GM12892 (cell line): Measurements from ENCODE around the gene NEK5.
"Not testable (repeated sequence)": the region's sequence is repeated elsewhere in the genome, so short reads cannot be mapped to it uniquely, and the experiment has no call there.

Experiments used
- DNase-seq: peaks from one replicate; pipeline ENCODE4 v3.0.0; 2011; ENCODE audit not compliant: insufficient read length
- FAIRE-seq: peaks from 2 replicates; lab custom pipeline; 2011; peaks lifted over from hg19 to GRCh38; lab: Jason Lieb, UNC
- POLR2A ChIP-seq: IDR thresholded peaks from 2 replicates; pipeline ENCODE4 v1.6.1; 2011; ENCODE audit warnings: low read depth, low read length, control low read depth
- POLR2AphosphoS5 ChIP-seq: IDR thresholded peaks from 2 replicates; pipeline ENCODE4 v1.6.1; 2011; ENCODE audit warnings: low read depth, low read length, control low read depth
- TAF1 ChIP-seq: IDR thresholded peaks from 2 replicates; pipeline ENCODE4 v1.6.1; 2011; ENCODE audit warnings: low read depth, mild to moderate bottlenecking, control low read depth, low read length, borderline replicate concordance

Gene NEK5

GRCh38 chr13:52127783-52128702 lies 830 bp downstream of the NEK5 start:
- DNase-seq (peak; percentile 34), FAIRE-seq (peak; percentile 89)
- no peak for TF ChIP-seq POLR2AphosphoS5
- no peak for TF ChIP-seq TAF1
- no peak for TF ChIP-seq POLR2A

DNA sequence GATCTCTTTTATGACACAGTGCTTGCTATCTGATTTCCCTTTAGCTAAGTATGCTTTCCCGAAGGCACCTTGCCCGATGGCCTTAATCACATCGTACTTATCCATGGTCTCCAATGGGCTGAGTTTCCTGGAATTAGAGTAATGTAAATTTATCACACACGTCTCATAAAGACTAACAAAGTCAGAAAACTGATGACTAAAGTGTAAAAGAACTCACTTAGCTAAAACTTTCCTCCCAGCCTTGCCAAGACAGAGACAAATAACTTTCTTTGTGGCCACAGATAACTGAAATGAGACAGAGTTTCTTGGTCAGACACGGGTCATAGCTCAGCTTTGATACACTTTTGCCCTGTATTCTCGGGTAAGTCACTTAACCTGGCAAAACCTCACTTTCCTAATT lies 1.5 kb downstream of the NEK5 start:
- no peak for FAIRE-seq
- no peak for TF ChIP-seq POLR2AphosphoS5
- no peak for TF ChIP-seq POLR2A
- TF ChIP-seq TAF1, result no peak
- DNase-seq, result no peak

- DNase-seq (no peak), FAIRE-seq (no peak)
- TF ChIP-seq TAF1 (no peak), POLR2A (no peak), POLR2AphosphoS5 (no peak)
Observed at GRCh38 chr13:52125547-52125946, 3.3 kb downstream of the NEK5 start.

- DNase-seq, result no peak
- no peak for FAIRE-seq
- no peak for TF ChIP-seq POLR2AphosphoS5
- TF ChIP-seq TAF1, result no peak
Observed at GRCh38 chr13:52118595-52118994, 10.3 kb downstream of the NEK5 start.

GRCh38 chr13:52118095-52118494 lies 10.8 kb downstream of the NEK5 start:
- FAIRE-seq (no peak), DNase-seq (no peak)
- TF ChIP-seq POLR2AphosphoS5 (no peak), TAF1 (no peak), POLR2A (no peak)

DNA sequence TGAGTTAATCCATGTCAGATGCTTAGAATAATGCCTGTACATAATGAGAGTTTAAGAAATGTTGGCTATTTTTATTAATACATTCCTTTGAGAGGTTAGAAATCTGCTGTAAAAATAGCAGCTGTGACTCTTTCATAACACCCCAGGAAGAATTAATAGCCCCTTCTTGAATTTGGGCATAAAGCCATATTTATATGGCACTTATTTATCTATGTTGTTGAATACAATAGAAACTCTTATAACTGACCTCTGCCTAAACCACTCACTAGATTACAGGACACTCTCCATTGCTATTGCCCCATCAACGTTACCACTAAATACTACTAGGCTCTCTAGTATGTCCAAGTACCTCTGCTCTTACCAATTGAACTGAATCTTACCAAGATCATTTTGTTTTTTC lies 16.3 kb downstream of the NEK5 start:
- DNase-seq, result no peak
- no peak for FAIRE-seq
- TF ChIP-seq TAF1 (no peak), POLR2AphosphoS5 (no peak), POLR2A (no peak)

GRCh38 chr13:52109116-52109670 lies 19.7 kb downstream of the NEK5 start:
- no peak for FAIRE-seq
- TF ChIP-seq POLR2A (no peak), POLR2AphosphoS5 (no peak), TAF1 (no peak)
- DNase-seq, result no peak

GRCh38 chr13:52105841-52106240 lies 23.0 kb downstream of the NEK5 start:
- FAIRE-seq, result no peak
- DNase-seq, result no peak
- no peak for TF ChIP-seq POLR2AphosphoS5
- TF ChIP-seq POLR2A, result no peak
- no peak for TF ChIP-seq TAF1

GRCh38 chr13:52104624-52105023 lies 24.2 kb downstream of the NEK5 start:
- no peak for DNase-seq
- TF ChIP-seq POLR2A, result no peak
- no peak for TF ChIP-seq POLR2AphosphoS5
- TF ChIP-seq TAF1, result no peak
- no peak for FAIRE-seq

- FAIRE-seq (no peak), DNase-seq (no peak)
- TF ChIP-seq POLR2A (no peak), TAF1 (no peak), POLR2AphosphoS5 (no peak)
Observed at GRCh38 chr13:52103386-52103785, 25.5 kb downstream of the NEK5 start.

DNA sequence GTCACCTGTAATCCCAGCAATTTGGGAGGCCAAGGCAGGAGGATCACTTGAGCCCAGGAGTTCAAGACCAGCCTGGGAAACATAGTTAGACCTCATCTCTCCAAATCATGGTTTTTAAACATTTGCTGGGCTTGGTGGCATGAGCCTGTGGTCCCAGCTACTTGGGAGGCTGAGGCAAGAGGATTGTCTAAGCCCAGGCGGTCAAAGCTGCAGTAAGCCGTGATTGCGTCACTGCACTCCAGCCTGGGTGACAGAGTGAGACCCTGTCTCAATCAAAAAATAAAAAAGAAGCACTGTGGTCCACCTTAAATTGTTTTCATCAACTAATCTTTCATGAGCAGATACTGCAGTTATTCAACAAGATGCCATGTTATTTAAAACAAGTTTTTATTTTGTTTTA lies 26.4 kb downstream of the NEK5 start:
- not testable (repeated sequence) for FAIRE-seq, DNase-seq

DNA sequence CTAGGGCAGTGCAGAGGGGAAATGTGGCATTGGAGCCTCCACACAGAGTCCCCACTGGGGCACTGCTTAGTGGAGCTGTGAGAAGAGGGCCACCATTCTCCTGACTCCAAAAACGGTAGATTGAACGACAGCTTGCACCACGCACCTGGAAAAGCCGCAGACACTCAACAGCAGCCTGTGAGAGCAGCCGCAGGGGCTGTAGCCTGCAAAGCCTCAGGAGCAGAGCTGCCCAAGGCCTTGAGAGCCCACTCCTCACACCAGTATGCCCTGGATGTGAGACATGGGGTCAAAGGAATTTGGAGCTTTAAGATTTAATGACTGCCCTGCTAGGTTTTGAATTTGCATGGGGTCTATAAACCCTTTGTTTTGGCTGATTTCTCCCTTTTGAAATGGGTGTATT lies 31.7 kb downstream of the NEK5 start:
- TF ChIP-seq TAF1, result no peak
- TF ChIP-seq POLR2A, result no peak
- TF ChIP-seq POLR2AphosphoS5, result no peak
- DNase-seq (no peak), FAIRE-seq (no peak)
